ENCODE results near the gene CD22.
"Not testable (repeated sequence)": the region's sequence is repeated elsewhere in the genome, so short reads cannot be mapped to it uniquely, and the experiment has no call there.

- not testable (repeated sequence) for TF ChIP-seq CTCF (conservative IDR thresholded peaks at IDR 0.05; ENCODE audit: low read depth, low read length); MAFK (IDR thresholded peaks at IDR 0.05; ENCODE audit: low read depth, low read length); POLR2A (IDR thresholded peaks at IDR 0.05; ENCODE audit: low read depth, low read length); RFX5 (IDR thresholded peaks at IDR 0.05; ENCODE audit: low read depth, low read length)
Measured at GRCh38 chr19:35285465-35285864, 43.5 kb upstream of the CD22 start.

All from IMR-90 (cell line).